ENCODE results near the gene PTPRN2.
"Not testable (repeated sequence)": the region's sequence is repeated elsewhere in the genome, so short reads cannot be mapped to it uniquely, and the experiment has no call there.

PTPRN2 gene

GRCh38 chr7:158431941-158432347 lies 155.7 kb downstream of the PTPRN2 start:
- DNase-seq: no peak

GRCh38 chr7:158431055-158431940 lies 156.3 kb downstream of the PTPRN2 start:
- DNase-seq: no peak

GRCh38 chr7:158430308-158431034 lies 157.2 kb downstream of the PTPRN2 start:
- DNase-seq: no peak

GRCh38 chr7:158428837-158429753 lies 158.5 kb downstream of the PTPRN2 start:
- no peak for DNase-seq

- DNase-seq: no peak
Measured at GRCh38 chr7:158428131-158428836, 159.3 kb downstream of the PTPRN2 start.

GRCh38 chr7:158425676-158426075 lies 161.9 kb downstream of the PTPRN2 start:
- not testable (repeated sequence) for DNase-seq

GRCh38 chr7:158424531-158424930 lies 163.1 kb downstream of the PTPRN2 start:
- no peak for DNase-seq

- no peak for DNase-seq
Measured at GRCh38 chr7:158424011-158424410, 163.6 kb downstream of the PTPRN2 start.

- DNase-seq: no peak
Measured at GRCh38 chr7:158422887-158423560, 164.6 kb downstream of the PTPRN2 start.

GRCh38 chr7:158422196-158422886 lies 165.3 kb downstream of the PTPRN2 start:
- DNase-seq: no peak

GRCh38 chr7:158421361-158421760 lies 166.3 kb downstream of the PTPRN2 start:
- no peak for DNase-seq

GRCh38 chr7:158420591-158421340 lies 166.9 kb downstream of the PTPRN2 start:
- DNase-seq: no peak

GRCh38 chr7:158419238-158419785 lies 168.3 kb downstream of the PTPRN2 start:
- no peak for DNase-seq

- DNase-seq: not testable (repeated sequence)
Measured at GRCh38 chr7:158418395-158418794, 169.2 kb downstream of the PTPRN2 start.

- no peak for DNase-seq
Measured at GRCh38 chr7:158416283-158416933, 171.2 kb downstream of the PTPRN2 start.

- no peak for DNase-seq
Measured at GRCh38 chr7:158415316-158415715, 172.3 kb downstream of the PTPRN2 start.

GRCh38 chr7:158414486-158414961 lies 173.1 kb downstream of the PTPRN2 start:
- no peak for DNase-seq

GRCh38 chr7:158414002-158414401 lies 173.6 kb downstream of the PTPRN2 start:
- no peak for DNase-seq
